ENCODE data around the gene SEZ6L. TPM values are rescaled to one million over a fixed set of nuclear protein-coding genes. Genes with fewer than 3 reads are reported as not detected.

The SEZ6L gene
- total RNA-seq, 1 donor from 2014 or later: 0.32 TPM

DNA sequence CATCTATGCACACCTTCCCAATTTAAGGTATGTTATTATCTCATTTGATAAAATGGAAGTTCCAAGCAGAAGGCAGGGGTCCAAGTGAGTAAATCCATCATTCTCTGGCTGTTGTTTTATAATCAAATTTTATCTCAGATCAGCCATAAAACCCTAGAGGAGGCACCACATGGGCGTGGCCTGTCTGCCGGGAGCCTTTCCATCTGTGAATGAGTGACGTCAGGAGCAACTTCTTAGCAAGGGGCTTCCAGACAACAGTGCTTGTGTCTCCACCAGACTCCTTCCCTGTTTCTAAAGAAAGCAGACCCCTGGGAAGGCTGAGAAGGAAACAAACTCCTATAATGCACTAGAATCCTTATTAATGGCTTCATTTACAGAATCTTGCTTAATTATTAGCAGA is 13.5 kb downstream of the SEZ6L start:
- no peaks in the 10 kb centered on the region for H3K9me3 ChIP-seq
- DNase-seq (no peak), ATAC-seq (no peak)
- no peak overlapping the region for H3K4me3 ChIP-seq
- intact Hi-C loops (cut with DNase I): no loop called here
- no peak overlapping the region for H3K27ac ChIP-seq
- peaks cover 20% of the 10 kb centered on the region for H3K27me3 ChIP-seq
- H3K4me1 ChIP-seq: no peaks in the 10 kb centered on the region
- H3K36me3 ChIP-seq: no peaks in the 10 kb centered on the region
- TF ChIP-seq, protein P1, sequence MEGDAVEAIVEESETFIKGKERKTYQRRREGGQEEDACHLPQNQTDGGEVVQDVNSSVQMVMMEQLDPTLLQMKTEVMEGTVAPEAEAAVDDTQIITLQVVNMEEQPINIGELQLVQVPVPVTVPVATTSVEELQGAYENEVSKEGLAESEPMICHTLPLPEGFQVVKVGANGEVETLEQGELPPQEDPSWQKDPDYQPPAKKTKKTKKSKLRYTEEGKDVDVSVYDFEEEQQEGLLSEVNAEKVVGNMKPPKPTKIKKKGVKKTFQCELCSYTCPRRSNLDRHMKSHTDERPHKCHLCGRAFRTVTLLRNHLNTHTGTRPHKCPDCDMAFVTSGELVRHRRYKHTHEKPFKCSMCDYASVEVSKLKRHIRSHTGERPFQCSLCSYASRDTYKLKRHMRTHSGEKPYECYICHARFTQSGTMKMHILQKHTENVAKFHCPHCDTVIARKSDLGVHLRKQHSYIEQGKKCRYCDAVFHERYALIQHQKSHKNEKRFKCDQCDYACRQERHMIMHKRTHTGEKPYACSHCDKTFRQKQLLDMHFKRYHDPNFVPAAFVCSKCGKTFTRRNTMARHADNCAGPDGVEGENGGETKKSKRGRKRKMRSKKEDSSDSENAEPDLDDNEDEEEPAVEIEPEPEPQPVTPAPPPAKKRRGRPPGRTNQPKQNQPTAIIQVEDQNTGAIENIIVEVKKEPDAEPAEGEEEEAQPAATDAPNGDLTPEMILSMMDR (IDR thresholded peaks at IDR 0.05): no peak

DNA sequence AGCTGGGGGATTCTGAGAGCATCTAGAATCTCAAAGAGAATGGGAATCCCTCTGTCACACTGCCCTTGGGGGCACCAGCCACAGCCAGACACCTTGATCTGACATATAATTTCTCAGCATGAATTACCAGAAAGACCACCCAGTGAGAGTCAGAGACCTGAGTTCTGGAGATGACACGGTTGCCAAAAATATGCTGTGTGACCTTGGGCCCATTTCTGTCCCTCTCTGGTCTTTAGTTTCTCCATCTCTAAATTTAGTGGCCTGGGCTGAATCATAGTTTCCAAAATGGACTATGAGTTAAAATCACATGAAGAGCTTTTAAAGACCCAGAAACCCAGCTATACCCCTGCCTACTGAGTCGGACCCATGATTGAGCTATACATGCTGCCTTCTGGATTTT is 15.9 kb downstream of the SEZ6L start:
- ATAC-seq (no peak), DNase-seq (no peak)
- no peaks in the 10 kb centered on the region for H3K4me1 ChIP-seq
- no peaks in the 10 kb centered on the region for H3K9me3 ChIP-seq
- TF ChIP-seq, protein P1 (IDR thresholded peaks at IDR 0.05): no peak
- no peak overlapping the region for H3K27ac ChIP-seq
- intact Hi-C loops (cut with DNase I): no loop called here
- H3K27me3 ChIP-seq: peaks cover 20% of the 10 kb centered on the region
- H3K4me3 ChIP-seq: no peak overlapping the region
- H3K36me3 ChIP-seq: no peaks in the 10 kb centered on the region

DNA sequence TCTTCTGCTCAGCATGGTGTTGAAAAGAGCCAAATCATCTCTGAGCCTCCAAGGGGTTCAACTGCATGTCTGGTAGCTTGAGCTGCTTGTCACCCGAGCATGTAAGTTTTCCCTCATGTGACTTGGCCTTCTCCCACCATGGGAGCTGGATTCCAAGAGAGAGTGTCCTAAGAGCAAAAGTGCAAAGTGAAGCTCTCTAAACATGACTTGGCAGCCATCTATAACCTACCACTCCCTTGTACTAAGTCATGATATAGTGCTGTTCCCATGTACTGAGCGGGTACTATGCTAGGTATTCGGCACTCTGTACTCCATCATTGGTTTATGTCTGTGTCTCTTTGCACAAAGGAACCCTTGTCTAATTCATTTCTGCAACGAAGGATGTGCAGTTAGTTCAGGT is 19.1 kb downstream of the SEZ6L start:
- Histone ChIP-seq H3K36me3 (no peaks in the 10 kb centered on the region), H3K4me1 (no peaks in the 10 kb centered on the region), H3K9me3 (no peaks in the 10 kb centered on the region), H3K4me3 (no peak overlapping the region), H3K27me3 (peaks cover 20% of the 10 kb centered on the region), H3K27ac (no peak overlapping the region)
- intact Hi-C loops (cut with DNase I): no loop called here
- no peak for DNase-seq
- TF ChIP-seq, protein P1 (IDR thresholded peaks at IDR 0.05): no peak
- ATAC-seq: no peak

DNA sequence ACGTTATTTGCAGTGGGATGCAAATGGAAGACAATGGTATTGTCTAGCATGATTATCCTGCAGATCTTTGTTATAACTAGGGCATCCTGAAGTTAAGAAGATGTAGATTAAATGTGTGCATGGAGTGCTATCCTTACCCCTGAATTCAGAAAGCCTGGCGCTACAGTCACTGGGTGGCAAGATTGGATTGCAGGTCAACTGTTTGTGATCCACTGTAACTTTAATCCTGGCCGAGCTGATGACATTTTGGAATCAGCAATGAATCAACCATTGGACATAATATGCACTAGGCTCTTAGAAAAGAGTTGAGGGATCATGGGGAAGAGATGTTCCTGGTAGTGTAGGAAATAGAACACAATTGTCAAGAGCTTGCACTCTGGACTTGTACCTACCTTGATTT is 25.1 kb downstream of the SEZ6L start:
- no peak overlapping the region for H3K27ac ChIP-seq
- no peaks in the 10 kb centered on the region for H3K36me3 ChIP-seq
- H3K9me3 ChIP-seq: no peaks in the 10 kb centered on the region
- H3K4me3 ChIP-seq: no peak overlapping the region
- DNase-seq: no peak
- ATAC-seq: no peak
- H3K27me3 ChIP-seq: peaks cover 4% of the 10 kb centered on the region
- no peaks in the 10 kb centered on the region for H3K4me1 ChIP-seq
- intact Hi-C loops (cut with DNase I): no loop called here
- TF ChIP-seq, protein P1 (IDR thresholded peaks at IDR 0.05): no peak

DNA sequence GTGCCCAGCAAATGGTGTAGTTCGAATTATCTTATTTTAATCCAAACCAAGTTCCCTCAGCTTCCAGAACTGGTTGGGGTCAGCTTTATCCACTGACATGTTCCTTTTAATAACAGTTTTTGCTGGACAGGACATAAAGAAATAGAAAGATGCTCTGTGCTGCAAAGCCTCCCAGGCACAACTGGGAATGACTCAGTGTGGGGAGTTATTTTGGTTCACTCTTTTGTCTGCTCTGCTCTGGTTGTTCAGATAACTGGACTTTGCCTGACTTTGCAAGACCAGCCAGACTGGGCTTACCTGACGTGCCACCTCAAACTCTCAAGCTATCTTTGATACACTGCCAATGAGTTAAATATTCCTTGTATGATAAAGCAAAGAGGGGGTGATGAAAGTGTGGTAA is 25.6 kb downstream of the SEZ6L start:
- H3K9me3 ChIP-seq: no peaks in the 10 kb centered on the region
- H3K27ac ChIP-seq: no peak overlapping the region
- H3K27me3 ChIP-seq: peaks cover 4% of the 10 kb centered on the region
- no peak overlapping the region for H3K4me3 ChIP-seq
- TF ChIP-seq, protein P1 (IDR thresholded peaks at IDR 0.05): no peak
- DNase-seq (no peak), ATAC-seq (no peak)
- H3K36me3 ChIP-seq: no peaks in the 10 kb centered on the region
- no peaks in the 10 kb centered on the region for H3K4me1 ChIP-seq
- intact Hi-C loops (cut with DNase I): no loop called here

DNA sequence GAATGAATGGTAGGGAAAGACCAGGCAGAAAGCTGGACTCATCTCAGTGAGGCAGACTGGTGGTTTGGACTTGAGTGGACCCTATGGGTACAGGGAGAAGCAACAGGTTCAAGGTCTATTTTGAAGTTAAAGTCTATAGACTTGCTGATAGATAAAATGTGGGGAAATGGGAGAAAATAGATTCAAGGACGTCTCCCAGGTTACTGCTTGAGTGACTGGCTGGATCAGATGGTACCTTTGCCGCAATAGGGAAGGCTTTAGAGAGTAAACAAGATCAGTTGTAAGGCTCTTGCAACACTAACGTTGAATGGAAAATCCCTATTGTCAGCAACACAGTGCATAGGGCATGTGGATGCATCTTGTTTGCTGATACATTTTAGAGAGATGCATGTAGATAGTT is 27.4 kb downstream of the SEZ6L start:
- TF ChIP-seq, protein P1 (IDR thresholded peaks at IDR 0.05): no peak
- DNase-seq (no peak), ATAC-seq (no peak)
- H3K4me1 ChIP-seq: no peaks in the 10 kb centered on the region
- no peak overlapping the region for H3K27ac ChIP-seq
- H3K9me3 ChIP-seq: no peaks in the 10 kb centered on the region
- intact Hi-C loops (cut with DNase I): no loop called here
- peaks cover 4% of the 10 kb centered on the region for H3K27me3 ChIP-seq
- no peaks in the 10 kb centered on the region for H3K36me3 ChIP-seq
- no peak overlapping the region for H3K4me3 ChIP-seq

Measured in upper lobe of right lung (tissue), 1 donor.